Upper lobe of left lung (tissue), 4 donors: ENCODE measurements around the gene EFHD2.

Source experiments
- EP300 ChIP-seq, 4 donors: sonication (generic); formaldehyde crosslinking; IDR thresholded peaks; one replicate each; pipeline ENCODE4 v1.5.1; 2017; ENCODE audit warnings: antibody characterized with exemption in 4 of 4, control low read depth in 2 of 4
- POLR2A ChIP-seq, 4 donors: fragments of 450-650 bp; IDR thresholded peaks; one replicate each; pipeline ENCODE4 v1.5.1; 2016 to 2017; ENCODE audit warnings: antibody characterized with exemption in 4 of 4, mild to moderate bottlenecking in 2 of 4
- TF ChIP-seq, protein P1 (sequence below), 6 experiments: fragments of 450-650 bp in 4 of 6; fragments of 200-600 bp in 2 of 6; sonication (generic) in 2 of 6; IDR thresholded peaks; one replicate each; pipeline ENCODE4 v1.5.1; 2016 to 2019; ENCODE audit warnings: antibody characterized with exemption in 6 of 6

DNA sequence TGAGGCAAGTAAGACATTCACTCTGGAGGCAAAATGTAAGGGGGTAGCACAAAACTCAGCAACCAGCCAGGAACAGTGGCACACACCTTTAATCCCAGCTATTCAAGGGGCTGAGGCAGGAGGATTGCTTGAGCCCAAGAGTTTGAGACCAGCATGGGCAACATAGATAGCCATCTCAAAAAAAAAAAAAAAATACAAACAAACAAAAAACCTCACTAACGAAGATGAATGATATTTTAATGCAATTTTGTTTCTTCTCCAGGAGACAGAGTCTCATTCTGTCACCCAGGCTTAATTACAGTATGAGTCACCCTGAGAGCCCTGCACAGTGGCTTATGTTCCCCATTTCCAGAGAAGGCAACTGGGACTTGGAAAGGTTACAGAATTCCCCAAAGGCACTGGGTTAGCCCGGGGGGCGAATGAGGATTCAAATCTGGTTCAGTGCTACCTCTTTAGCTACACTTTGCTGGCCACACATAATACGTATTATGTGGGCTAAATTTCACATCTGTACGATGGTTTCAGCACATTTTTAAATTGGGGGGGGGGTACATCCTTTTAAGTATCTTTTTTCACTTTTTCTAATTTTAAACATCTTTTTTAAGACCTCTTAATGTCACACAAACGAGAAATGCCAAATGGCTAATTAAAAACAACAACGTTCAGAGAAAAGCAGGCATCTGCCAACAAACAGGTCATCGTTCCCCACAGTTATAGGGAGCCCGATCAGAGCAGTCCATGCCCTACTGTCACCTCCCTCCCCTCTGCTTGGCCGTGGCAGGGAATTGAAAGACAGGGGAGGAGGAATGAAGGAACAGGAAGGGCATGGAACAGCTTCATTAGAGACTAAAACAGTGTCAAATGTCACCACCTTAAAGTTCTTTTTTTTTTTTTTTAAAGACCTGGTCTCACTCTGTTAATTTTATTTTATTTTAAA is 50.4 kb downstream of the EFHD2 start:
- TF ChIP-seq, protein P1, sequence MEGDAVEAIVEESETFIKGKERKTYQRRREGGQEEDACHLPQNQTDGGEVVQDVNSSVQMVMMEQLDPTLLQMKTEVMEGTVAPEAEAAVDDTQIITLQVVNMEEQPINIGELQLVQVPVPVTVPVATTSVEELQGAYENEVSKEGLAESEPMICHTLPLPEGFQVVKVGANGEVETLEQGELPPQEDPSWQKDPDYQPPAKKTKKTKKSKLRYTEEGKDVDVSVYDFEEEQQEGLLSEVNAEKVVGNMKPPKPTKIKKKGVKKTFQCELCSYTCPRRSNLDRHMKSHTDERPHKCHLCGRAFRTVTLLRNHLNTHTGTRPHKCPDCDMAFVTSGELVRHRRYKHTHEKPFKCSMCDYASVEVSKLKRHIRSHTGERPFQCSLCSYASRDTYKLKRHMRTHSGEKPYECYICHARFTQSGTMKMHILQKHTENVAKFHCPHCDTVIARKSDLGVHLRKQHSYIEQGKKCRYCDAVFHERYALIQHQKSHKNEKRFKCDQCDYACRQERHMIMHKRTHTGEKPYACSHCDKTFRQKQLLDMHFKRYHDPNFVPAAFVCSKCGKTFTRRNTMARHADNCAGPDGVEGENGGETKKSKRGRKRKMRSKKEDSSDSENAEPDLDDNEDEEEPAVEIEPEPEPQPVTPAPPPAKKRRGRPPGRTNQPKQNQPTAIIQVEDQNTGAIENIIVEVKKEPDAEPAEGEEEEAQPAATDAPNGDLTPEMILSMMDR (IDR thresholded peaks at IDR 0.05): no peak
- no peak for TF ChIP-seq POLR2A (IDR thresholded peaks at IDR 0.05)
- TF ChIP-seq EP300 (IDR thresholded peaks at IDR 0.05): no peak
